ENCODE results near the gene SDE2. TPM values are rescaled to one million over a fixed set of nuclear protein-coding genes. Genes with fewer than 3 reads are reported as not detected.
"Not testable (repeated sequence)": the region's sequence is repeated elsewhere in the genome, so short reads cannot be mapped to it uniquely, and the experiment has no call there.

SDE2 gene
- total and polyA plus RNA-seq, 8 donors: 4.0 to 40.2 (median 8.2) TPM

- no peak for DNase-seq
- Histone ChIP-seq H3K27me3 (no peaks in the 10 kb centered on the region), H3K4me3 (no peak overlapping the region), H3K4me1 (peaks cover 6 to 23% (median 12%) of the 10 kb centered on the region in 4 donors), H3K36me3 (no peaks in the 10 kb centered on the region), H3K27ac (peak overlapping the region in 2 of 5 donors; percentile 38 to 42), H3K9me3 (no peaks in the 10 kb centered on the region)
- WGBS, 5 donors: 80 to 97% (median 91%) methylated on average over 16 to 25 of the region's 25 CpGs
- intact Hi-C loops (cut with DNase I; ENCODE audit: low total_unique reads): no loop called here
- no peak for TF ChIP-seq EP300 (IDR thresholded peaks at IDR 0.05)
- TF ChIP-seq POLR2A (IDR thresholded peaks at IDR 0.05): no peak
- TF ChIP-seq POLR2AphosphoS5 (IDR thresholded peaks at IDR 0.05): no peak
- TF ChIP-seq CTCF (IDR thresholded peaks at IDR 0.05): no peak
Observed at GRCh38 chr1:225940385-225941151, 58.6 kb downstream of the SDE2 start.

GRCh38 chr1:225939939-225940310 lies 59.2 kb downstream of the SDE2 start:
- WGBS, 5 donors: 46 to 93% (median 60%) methylated on average over 1 to 8 of the region's 8 CpGs
- H3K27ac ChIP-seq; H3K27me3 ChIP-seq; H3K36me3 ChIP-seq; intact Hi-C loops (cut with DNase I; ENCODE audit: low total_unique reads); DNase-seq; H3K9me3 ChIP-seq: not testable (repeated sequence)
- Histone ChIP-seq H3K4me3 (peak overlapping the region in 2 of 4 donors; percentile 23), H3K4me1 (peaks cover 6 to 23% (median 12%) of the 10 kb centered on the region in 4 donors)

- H3K27me3 ChIP-seq; H3K9me3 ChIP-seq; H3K36me3 ChIP-seq; H3K27ac ChIP-seq; intact Hi-C loops (cut with DNase I; ENCODE audit: low total_unique reads): not testable (repeated sequence)
- Histone ChIP-seq H3K4me3 (peak overlapping the region in 3 of 4 donors; percentile 15 to 23 (median 23)), H3K4me1 (peaks cover 6 to 23% (median 12%) of the 10 kb centered on the region in 4 donors)
- DNase-seq: peak in 1 of 2 donors; percentile 65
- WGBS, 5 donors: 34 to 95% (median 38%) methylated on average over 7 to 63 of the region's 69 CpGs
Observed at GRCh38 chr1:225939097-225939938, 59.8 kb downstream of the SDE2 start.

GRCh38 chr1:225937048-225937968 lies 61.8 kb downstream of the SDE2 start:
- DNase-seq: no peak
- H3K27me3 ChIP-seq: no peaks in the 10 kb centered on the region
- intact Hi-C loops (cut with DNase I; ENCODE audit: low total_unique reads): no loop called here
- TF ChIP-seq EP300 (IDR thresholded peaks at IDR 0.05) (no peak), POLR2AphosphoS5 (IDR thresholded peaks at IDR 0.05) (no peak), CTCF (IDR thresholded peaks at IDR 0.05) (no peak), POLR2A (IDR thresholded peaks at IDR 0.05) (no peak)
- H3K36me3 ChIP-seq: no peaks in the 10 kb centered on the region
- peaks cover 6 to 23% (median 12%) of the 10 kb centered on the region in 4 donors for H3K4me1 ChIP-seq
- 91 to 95% (median 94%) methylated on average over 19 to 21 of the region's 21 CpGs for WGBS, 5 donors
- no peak overlapping the region for H3K27ac ChIP-seq
- H3K9me3 ChIP-seq: no peaks in the 10 kb centered on the region
- no peak overlapping the region for H3K4me3 ChIP-seq

- Histone ChIP-seq H3K9me3 (no peaks in the 10 kb centered on the region), H3K4me1 (peaks cover 6 to 18% (median 12%) of the 10 kb centered on the region in 4 donors), H3K36me3 (no peaks in the 10 kb centered on the region), H3K27ac (no peak overlapping the region), H3K27me3 (no peaks in the 10 kb centered on the region), H3K4me3 (no peak overlapping the region)
- no peak for DNase-seq
- intact Hi-C loops (cut with DNase I; ENCODE audit: low total_unique reads): no loop called here
- TF ChIP-seq CTCF (IDR thresholded peaks at IDR 0.05): no peak
- TF ChIP-seq POLR2A (IDR thresholded peaks at IDR 0.05): no peak
- TF ChIP-seq POLR2AphosphoS5 (IDR thresholded peaks at IDR 0.05): no peak
- no peak for TF ChIP-seq EP300 (IDR thresholded peaks at IDR 0.05)
- 70 to 86% (median 77%) methylated on average over 3 of the region's 3 CpGs for WGBS, 5 donors
Observed at GRCh38 chr1:225936523-225936922, 62.6 kb downstream of the SDE2 start.

- H3K4me3 ChIP-seq; DNase-seq; intact Hi-C loops (cut with DNase I; ENCODE audit: low total_unique reads); H3K27ac ChIP-seq; H3K9me3 ChIP-seq; H3K36me3 ChIP-seq; H3K27me3 ChIP-seq: not testable (repeated sequence)
- peaks cover 3 to 14% (median 10%) of the 10 kb centered on the region in 4 donors for H3K4me1 ChIP-seq
- 82 to 90% (median 83%) methylated on average over 8 of the region's 8 CpGs for WGBS, 5 donors
Observed at GRCh38 chr1:225936086-225936485, 63.1 kb downstream of the SDE2 start.
